ENCODE results near the gene LRMDA.
A peak's percentile ranks its signal among the peaks of the same experiment; 100 is the strongest.

Gene LRMDA

DNA sequence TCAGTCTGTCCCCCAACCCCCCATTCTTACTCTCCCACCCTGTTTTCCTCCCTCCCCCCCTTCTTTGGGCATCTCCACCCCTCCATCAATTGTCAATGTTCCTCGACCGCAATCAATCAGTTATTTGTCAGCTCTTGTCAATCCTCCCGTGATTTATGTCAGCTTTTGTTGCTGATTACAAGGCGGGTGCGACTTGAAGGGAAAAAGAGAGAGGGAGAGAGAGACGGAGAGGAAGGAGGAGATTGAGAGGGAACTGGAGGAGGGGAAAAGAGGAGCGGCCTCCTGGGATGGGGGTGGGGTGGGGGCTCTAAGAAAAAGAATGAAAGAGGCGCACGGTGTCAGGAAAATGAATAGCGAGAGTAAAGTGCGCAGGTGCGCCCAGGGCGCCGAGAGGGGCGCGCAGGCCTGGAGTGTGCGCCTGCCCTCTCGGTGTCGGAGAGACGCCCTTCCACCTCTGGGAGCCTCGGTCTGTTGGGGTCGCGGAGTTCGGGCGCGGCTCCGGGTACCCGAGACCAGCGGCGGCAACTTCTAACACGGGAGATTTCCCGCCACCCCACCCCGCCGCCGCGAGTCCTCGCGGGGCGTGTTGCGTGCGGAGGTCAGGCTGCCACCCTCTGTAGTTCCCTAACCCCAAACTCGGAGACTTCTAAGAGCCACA is 28.8 kb upstream of the LRMDA start:
- no peak for DNase-seq

DNA sequence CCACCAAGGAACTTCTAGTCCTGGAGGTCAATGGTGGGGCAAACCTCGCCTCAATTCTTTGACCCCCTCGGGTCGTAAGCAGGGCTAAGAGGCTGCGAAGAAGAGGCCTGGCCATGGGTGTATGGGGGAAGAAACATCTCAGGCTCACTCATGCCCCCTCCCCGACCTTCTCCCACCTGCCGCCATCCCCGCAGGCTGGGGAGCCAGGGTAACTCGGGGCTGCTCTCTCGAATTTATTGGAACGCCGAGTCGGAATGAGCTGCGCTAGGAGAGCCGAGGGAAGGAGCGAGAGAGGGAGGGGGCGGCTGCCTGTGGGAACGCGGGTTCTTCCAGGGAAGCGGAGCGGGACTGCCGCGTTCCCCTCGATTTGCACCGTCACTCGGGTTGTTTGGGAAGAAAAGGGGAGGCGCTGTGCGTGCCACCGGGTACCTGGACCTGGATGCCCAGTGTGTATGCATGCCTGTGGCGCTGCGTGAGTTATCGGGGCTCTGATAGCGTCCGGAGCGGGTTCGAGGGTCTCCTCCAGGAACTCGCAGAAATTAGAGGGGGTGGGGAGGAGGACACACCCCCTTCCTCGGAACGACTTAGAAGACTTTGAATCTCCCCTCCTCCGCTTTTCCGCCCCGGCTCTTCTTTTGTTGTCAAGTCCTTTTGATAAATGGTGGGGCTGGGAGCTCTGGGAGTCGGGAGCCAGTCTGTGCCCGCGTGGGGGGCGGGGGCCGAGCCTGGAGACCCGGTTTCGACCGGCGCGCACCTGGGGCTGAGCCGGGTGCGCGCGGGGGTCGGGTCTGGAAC is 28.1 kb upstream of the LRMDA start:
- peak in 1 of 2 donors; percentile 15 for DNase-seq

DNA sequence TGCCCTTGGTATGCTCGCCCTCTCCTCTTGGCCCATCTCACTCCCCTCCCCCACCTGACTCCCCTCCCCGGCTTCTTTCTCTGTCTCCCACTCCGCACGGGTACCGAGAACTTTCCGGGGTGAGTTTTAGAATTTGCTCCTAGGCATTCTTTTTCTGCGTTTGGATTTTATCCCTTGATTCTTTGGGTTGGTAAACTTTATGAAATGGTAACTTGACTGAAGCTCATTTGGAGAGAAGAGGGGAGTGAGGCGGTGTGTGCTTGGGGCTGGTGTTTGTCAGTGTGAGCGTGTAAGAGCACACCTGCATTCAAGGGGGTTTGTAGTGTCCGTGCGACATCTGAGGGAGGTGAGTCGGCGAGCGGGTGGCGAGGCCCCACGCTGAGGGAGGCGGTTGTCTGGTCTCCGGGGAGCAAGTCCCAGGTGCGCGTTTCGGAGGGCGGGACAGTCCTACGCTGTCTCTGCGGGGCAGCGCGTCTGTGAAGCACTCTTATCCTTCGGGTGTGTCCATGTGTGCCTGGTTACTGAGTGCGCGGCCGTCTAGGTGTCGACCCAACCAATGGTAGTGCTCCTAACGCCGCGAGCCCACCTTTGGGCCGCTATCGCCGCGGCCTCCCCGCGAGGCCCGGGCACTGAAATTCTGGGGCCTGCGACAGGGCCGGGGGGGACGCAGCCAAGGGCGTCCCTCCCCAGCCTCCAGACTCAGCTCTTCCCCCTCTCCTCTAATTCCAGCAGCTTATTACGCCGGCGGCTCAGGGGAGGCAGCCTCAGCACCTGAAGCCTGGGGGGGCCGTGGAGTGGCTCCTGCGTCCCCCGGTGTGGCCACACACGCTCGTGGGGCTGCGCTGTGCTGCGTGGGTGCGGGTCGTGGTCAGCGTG is 27.2 kb upstream of the LRMDA start:
- no peak for DNase-seq

DNA sequence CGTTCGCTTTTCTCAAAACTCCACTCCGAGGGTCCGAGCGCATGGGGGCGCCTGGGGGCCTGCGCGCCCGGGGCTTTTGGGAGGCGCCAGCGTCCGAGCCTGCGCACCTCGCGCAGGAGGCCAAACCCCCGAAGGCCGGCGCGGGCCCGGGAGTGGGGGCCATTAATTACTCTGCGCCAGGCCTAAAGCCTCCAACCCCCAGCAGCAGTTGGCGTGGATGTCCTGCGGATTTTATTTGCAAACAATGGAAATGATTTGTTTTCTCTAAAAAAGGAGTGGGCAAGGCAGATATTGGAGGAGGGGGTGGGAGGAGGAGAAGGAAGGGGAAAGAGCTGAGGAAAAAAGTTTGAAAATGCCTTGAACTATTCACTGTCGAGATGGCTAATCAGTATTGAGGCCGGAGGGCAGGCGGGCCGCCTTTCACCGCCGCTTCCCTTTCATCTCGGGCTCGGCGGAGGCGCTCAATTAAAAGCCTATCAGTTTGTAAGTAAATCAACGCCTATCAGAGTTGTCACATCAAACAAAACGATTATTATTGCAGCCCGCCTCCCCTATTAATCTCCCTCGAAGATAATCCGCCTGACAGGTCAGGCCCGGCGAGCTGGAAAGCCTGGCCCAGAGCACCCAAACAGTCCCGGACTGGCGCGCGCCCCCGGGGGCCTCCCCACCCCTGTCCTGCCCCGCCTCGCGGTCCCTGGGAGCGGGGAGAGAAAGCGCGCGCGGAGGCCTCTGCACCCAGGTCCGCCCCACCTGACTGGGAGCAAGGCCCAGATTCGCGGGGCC is 26.4 kb upstream of the LRMDA start:
- no peak for DNase-seq

DNA sequence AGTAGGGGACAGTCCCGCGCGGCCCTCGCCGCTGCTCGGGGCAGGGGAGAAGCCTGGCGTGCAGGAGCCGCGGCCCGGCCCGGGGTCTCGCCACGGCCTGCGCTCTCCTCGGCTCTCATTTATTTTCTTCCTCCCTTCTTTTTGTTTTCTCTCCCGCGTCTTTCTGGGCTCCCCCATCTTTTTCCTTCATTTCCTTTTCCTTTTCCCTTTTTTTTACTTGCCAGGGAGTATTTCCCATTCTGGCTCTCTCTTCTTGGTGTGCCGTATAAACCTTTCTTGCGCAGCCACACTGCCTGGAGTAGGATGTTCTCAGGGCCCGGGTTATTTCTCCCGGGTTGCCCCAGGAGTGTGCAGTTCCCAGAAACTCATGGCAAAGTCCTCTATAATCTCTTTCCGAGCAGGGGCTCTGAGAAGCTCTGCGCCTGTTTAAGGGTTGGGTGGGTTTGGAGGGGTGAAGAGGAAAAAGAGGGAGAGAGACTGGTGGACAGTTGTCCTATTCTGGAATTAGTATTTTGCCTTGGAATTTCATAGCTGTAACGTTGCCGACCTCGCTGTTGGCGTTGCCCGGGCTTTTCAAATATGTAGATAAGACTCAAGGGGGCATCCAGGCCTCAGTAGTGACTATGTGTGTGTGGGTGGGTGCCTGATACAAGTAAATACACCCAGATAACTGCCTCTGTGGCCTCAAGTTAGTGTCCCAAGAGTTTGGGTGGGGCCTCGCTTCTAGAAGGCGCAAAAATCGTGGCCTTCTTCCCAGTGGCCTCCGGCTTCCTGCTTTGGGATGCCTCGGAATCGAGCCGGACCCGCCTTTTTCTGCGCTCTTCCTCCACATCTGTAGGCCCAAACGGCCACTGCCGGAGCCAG is 25.6 kb upstream of the LRMDA start:
- DNase-seq = no peak

DNA sequence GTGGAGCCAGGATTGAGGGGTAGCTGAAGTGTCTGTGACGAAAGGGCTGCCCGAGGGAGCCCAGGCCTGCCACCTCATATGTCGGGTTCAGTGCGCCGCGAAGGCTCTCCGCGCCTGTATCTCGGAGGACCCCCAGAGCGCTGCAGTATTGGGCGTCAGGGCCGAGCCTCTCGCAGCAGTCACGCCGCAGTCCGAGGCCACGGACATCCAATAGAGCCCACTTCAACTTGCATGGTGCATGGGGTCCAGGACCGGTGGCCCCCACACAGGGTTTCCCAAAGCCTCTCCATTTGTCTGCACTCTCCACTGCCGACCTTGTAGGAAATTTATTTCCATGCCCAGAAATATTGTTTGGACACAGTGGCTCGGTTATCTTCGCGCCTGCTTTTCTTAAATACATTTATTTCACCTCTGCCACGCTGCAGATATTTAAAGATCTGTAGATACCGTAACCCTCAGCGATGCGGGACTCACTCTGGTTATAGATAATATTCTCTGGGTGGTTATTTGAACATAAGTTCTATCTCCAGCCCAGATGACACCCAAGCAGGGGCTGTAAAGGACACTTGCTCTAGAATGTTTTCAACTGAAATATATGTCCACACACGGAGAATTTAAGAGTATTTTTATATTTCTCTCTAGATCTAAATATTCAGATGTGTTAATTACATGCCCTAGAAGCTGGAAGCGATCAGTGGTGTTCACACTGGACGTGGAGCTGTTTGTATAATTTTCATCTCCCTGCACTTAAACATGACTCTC is 24.8 kb upstream of the LRMDA start:
- no peak for DNase-seq

DNA sequence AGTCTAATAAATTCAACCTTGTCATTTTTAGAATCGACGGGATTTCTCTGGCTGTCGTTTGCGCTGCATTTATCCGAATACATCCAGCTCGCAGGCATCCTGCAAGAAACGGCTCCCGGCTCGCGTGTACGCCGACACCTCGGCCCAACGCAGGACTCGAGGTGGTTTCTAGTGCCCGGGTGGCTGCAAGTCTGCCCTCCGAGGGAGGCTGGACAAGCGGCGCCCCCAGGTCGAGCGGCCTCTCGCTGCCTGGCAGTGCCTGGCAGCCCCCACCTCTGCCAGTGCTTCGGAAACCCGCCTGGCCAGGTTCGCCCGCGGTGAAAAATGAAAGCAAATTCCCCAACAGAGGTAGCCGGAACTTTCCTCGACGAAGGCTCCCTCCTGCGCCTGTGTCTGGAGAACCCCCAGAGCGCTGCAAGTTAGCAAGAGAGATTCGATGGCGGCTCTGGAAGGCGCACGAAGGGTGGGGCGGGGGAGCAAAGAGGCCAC is 24.2 kb upstream of the LRMDA start:
- no peak for DNase-seq

DNA sequence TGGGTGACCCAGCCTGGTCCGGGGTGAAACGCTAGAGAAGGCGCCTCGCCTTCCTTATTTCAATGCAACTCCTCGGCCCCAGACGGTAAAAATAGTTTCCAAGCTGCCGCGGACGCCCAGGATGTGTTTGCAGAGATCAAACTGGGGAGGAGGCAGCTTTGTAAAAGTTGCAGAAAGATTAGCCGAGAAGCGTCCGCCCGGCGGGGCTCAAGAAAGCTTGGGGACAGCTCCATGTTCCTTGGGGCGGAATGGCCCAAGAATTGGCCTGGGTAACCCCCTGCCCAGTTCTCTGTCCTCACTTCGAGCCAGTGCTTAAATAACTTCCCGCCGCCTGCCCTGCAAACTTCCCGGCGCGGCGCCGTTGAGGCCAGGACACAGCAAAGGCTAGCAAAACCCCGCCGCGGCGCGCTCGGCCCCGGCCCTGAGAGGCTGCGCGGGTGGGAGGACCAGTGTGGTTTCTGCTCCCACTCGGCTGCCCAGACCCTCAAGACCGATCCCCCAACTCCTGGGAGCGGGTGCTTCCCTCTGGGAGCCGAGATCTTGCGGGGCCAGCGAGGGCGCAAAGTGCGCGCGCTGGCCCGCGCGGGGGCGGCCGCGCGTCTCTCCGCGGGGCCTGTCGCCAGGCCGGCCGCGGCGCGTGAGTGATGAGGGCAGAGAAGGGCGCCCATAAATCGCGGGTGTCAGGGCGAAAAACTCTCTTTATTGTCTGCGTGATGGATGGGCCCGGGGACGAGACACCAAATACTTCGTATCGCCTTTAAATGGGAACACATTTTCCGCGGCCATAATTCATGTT is 23.5 kb upstream of the LRMDA start:
- DNase-seq = no peak

DNA sequence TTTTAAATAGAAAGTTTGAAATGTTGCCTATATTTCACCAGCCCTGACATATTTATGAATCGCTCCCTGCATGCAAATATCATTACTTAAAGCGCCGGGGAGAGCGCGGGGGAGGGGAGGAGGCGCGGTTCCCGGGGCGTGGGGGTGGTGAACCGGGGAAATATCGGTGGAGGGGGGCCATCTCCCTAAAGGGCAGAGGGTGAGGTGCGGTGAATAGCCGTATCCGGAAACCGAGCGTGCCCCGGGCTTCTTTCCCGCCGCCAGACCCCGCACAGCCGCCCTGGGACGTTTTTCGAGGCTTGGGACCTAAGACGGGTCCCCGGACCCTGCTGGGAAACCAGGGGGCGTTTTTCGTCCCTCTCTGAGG is 22.9 kb upstream of the LRMDA start:
- no peak for DNase-seq

DNA sequence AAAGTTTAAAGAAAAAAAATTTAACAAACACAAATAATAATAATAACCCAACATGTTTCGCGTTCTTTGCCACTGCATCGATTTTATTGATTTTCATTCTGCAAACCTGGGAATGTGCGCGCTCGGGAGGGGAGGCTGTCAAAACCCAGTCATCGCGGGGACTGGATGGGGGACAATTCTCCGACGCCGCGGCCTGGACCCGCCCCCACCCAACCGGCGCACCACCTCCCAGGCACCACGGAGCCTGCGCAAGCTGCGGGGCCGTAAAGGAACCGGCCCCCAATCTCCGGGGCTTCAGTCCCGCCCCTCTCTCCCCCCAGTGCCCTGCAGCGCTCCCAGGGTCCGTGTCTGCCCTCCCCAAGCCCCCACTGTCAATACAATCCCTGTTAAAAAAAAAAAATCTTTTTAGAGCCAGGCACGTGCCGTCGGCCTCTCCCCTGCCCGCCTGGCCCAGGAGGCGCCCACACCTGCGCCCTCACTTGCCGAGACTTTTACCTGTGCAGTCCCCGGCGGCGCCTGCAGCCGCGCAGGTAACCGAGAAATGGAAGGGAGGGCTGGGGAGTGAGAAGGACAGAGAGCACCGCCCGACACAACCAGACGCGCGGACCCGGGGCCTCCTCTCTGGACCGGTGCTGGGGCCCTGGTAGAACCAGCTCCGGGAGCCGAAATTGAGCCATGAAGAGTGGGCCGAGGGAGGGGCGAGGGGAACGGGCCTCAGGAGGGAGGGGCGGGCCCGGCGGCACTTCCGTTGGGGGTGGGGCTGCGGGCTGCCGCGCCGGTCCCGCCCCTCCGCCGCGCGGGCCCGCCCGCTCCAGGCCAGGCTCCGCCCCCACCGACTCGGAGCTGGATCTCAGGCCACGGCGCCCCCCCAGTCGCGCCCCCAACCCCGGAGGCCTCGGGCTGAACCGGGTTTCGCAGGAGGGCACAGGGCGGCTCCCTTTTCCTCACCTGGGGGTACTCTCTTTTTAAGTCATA is 22.2 kb upstream of the LRMDA start:
- peak in 1 of 2 donors; percentile 26 for DNase-seq

DNA sequence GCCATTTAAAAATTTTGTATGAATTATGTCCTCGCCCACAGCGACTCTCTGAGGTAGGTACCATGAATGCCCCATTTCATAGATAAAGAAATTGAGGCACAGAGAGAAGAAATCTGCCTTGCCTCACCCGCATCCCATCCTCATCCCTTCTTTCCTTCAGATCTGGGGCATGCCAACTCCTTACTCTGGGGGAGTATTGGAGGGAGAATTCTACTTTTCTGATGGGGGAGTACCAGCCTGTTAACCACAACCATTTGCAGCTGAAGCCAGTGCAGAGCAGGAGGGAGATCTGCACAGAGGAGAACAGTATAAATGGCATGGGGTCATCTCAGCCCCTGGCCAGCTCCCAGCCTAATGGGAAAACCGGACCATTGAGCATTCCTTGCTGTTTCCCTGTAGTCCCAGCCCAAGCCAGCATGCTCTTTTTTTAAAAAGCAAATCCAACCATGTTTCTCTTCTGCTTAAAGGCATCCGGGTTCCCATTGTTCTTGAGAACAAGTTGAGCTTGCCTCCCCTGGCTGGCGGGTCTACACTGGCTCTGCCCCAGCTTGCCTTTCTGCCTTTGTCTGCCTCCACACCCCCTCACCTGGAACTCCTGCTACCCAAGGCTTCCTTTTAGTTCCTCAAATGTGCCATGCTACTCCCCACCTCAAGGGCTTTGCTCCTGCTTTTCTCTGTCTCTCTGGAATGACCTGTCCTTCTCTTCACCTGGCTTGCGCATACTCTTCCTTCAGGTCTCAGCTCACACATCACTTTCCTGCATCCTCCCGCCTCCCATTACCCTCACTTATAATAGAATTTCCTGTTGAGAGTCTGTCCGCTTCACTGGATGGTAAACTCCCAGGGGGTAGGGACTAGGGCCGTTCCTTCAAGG is 21.1 kb upstream of the LRMDA start:
- DNase-seq = no peak

DNA sequence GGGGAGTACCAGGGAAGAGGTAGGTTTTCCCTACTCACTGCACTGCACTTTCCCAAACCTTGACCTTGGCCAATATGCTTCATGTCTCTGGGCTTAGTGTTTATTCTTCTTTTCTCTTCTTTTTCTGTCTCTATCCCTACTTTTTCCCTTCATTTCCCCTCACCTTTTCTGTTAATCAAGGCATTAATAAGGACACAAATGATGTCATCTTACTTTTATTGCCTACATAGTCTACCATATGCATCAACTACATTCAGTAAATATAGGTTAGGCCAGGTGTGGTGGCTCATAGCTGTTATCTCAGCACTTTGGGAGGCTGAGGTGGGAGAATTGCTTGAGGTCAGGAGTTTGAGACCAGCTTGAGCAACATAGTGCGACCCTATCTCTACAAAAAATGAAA is 16.9 kb upstream of the LRMDA start:
- no peak for DNase-seq

DNA sequence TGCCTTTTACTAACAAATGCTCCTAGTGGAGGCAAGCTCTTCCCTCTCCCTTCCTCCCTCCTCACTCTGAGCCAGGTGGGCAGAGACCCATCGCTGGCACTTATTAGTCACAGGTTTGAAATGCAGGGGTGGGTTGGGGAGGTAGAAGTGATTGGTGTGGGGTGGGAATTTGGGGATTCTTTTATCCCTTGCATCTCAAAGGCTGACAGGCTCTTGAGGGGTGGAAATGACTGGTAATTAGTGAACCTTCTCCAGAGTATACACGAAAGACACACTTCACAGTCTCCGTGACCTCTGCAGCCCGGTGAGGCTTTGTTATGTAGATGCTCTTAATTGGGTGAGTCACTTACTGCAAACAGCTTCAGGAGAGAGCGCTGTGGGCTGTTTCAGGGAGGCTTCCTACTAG is 13.9 kb upstream of the LRMDA start:
- DNase-seq = no peak

DNA sequence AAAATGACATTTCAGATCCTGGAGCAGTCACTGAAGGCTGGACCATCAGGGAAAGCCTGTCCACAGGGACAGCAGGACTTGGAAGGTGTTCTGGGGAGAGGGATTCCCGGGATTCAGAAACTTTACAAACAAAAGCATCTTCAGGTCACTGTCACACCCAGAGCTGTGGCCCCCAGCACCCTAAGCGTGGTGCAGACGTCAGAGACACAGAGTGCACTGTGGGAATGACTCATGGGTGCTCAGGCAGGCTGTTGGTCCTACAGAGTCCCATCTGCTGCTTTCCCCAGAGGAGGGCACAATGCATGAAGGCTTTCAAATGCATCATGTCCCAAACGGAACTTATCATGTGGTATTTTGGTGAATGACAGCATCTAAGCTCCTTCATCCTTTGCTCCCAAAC is 13.1 kb upstream of the LRMDA start:
- DNase-seq = no peak

DNA sequence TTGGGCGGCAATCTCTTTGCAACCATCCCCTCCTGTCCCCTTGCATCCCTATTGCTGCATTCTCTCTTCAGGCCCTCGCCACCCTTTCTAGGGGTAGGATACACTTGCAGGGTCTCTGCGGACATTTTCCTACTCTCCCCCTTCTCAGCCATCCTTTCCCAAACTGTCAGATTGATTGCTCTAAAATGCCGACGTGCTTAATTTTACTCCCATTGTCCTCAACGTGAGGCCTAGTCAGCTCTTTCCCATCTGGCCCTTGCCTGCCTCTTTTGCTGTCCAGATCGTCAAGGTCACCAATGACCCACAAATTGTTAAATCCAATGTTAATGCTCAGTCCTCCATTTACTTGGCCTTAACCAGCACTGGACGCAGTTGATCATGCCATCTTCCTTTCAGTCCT is 12.7 kb upstream of the LRMDA start:
- DNase-seq = no peak

DNA sequence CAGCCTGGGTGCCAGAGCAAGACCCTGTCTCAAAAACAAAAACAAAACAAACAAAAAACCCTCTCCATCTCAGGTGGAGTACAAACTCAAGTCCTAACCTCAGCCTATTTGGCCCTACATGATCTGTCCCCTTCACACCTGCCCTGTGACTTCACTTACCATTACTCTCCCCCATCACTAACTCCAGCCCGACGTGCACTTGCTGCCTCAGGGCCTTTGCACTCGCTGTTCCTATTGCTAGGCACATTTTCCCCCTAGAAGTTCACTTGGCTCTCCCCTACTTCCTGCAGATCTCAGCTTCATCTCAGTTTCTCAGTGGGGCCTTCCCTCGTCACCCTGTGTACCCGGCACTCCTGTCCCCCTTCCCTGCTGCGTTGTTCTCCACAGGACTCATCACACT is 8.5 kb upstream of the LRMDA start:
- DNase-seq = no peak

DNA sequence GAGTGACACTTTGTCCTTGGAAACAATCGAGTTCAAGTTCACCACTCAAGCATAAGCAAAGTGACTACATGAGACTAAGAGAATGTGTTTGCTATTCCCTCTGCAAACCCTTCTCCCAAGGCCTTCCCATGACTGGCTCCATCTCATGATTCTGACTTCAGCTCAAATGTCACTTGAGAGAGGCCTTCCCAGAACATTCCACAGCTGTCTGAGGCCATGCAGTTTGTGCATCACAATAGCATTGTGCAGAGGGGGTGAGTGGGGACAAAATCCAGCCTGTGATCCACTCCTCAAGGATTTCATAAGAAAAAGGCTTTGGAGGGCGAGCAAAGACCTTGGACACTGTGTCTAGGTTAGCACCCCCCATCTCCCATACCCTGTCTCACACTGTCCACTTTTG is 6.9 kb upstream of the LRMDA start:
- DNase-seq = no peak

Data from hippocampal formation (tissue), 2 donors.